CD4-positive, alpha-beta T cell treated with Interleukin-4 for 4 hours (primary cell): ENCODE measurements around the gene OR10A3.

Experiments used
- DNase-seq: peaks from one replicate; pipeline ENCODE4 v3.0.0-alpha.2; 2020

OR10A3 gene

DNA sequence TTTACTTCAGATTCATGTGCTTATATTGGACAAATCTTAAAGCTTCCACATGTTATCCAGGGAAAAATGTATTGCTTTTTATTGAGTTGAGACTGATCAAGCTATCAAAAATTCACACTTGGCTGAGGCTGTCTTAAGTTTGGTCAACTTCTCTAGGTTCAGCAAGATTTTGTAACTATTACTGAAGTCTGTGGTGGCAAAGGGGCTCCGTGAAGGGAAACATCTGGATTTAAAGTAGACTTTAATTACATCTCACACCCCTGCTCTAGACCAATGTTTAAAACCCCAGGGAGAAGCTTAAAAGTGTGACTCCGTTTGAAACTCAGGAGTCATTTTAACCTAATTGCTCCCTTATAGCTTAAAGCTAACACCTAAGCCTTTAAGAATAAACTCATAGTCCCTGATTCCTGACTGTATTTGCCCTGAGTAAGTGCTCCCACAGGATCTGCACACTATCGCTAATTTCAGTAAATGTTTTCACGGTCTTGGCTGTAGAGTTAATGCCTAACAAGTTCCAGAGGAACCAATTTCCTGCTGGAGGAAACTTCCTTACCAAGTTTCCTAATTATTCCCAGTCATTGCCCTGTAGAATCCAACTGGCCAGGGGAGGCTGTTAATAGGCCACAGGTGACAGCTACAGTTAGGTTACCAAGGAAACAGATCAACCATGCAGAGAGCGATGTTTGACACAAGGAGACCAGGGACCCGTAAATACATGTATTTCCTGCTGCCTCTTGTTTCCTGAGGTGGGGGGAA lies 50.9 kb downstream of the OR10A3 start:
- no peak for DNase-seq

DNA sequence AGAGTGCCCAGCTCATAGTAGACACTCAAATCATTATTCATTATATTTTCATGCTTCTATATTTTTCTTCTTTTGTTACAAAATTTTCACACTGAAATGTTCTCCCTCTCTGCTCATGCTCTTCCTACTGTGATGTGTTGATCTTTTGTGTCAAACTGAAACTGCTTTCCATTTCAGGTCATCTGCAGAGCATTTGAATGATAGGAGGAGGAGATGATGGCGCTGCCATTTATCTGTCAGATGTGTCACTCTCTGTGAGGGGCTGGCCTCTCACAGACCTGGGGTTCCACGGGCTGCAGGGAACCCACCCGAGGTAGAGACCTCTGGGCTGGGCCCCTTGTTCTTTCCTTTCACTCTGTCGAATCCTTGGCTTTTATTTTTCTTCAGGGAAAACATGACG lies 51.5 kb downstream of the OR10A3 start:
- DNase-seq = no peak
